Ecto neural progenitor cell (in vitro differentiated cells): ENCODE measurements around the gene SLC13A4.
"Not testable (repeated sequence)": the region's sequence is repeated elsewhere in the genome, so short reads cannot be mapped to it uniquely, and the experiment has no call there.

Experiments
- DNase-seq: peaks from one replicate; pipeline ENCODE4 v3.0.0-alpha.2; 2018; ENCODE audit warnings: low spot score

SLC13A4 gene

GRCh38 chr7:135692055-135692454 is 35.9 kb downstream of the SLC13A4 start:
- DNase-seq: no peak

GRCh38 chr7:135690566-135690965 is 37.4 kb downstream of the SLC13A4 start:
- DNase-seq: no peak

- no peak for DNase-seq
Measured at GRCh38 chr7:135687466-135687865, 40.5 kb downstream of the SLC13A4 start.

- no peak for DNase-seq
Measured at GRCh38 chr7:135685306-135686084, 42.5 kb downstream of the SLC13A4 start.

- DNase-seq: no peak
Measured at GRCh38 chr7:135684699-135685098, 43.3 kb downstream of the SLC13A4 start.

- DNase-seq: no peak
Measured at GRCh38 chr7:135684136-135684535, 43.9 kb downstream of the SLC13A4 start.

- no peak for DNase-seq
Measured at GRCh38 chr7:135683609-135684008, 44.4 kb downstream of the SLC13A4 start.

GRCh38 chr7:135682191-135682590 is 45.8 kb downstream of the SLC13A4 start:
- no peak for DNase-seq

- DNase-seq: no peak
Measured at GRCh38 chr7:135681762-135682161, 46.2 kb downstream of the SLC13A4 start.

GRCh38 chr7:135678612-135679575 is 49.1 kb downstream of the SLC13A4 start:
- no peak for DNase-seq

- DNase-seq: no peak
Measured at GRCh38 chr7:135673360-135673706, 54.7 kb downstream of the SLC13A4 start.

GRCh38 chr7:135672560-135673359 is 55.2 kb downstream of the SLC13A4 start:
- no peak for DNase-seq

- DNase-seq: no peak
Measured at GRCh38 chr7:135670179-135670578, 57.8 kb downstream of the SLC13A4 start.

- DNase-seq: no peak
Measured at GRCh38 chr7:135669774-135670173, 58.2 kb downstream of the SLC13A4 start.

GRCh38 chr7:135668852-135669395 is 59.1 kb downstream of the SLC13A4 start:
- not testable (repeated sequence) for DNase-seq

- DNase-seq: not testable (repeated sequence)
Measured at GRCh38 chr7:135667626-135668025, 60.4 kb downstream of the SLC13A4 start.

- no peak for DNase-seq
Measured at GRCh38 chr7:135666846-135667245, 61.1 kb downstream of the SLC13A4 start.

GRCh38 chr7:135666156-135666555 is 61.8 kb downstream of the SLC13A4 start:
- DNase-seq: no peak

GRCh38 chr7:135665042-135665441 is 62.9 kb downstream of the SLC13A4 start:
- no peak for DNase-seq

GRCh38 chr7:135664046-135664589 is 63.9 kb downstream of the SLC13A4 start:
- no peak for DNase-seq

- DNase-seq: peak; percentile 98
Measured at GRCh38 chr7:135662373-135663114, 65.4 kb downstream of the SLC13A4 start, which contains the start of gene STMP1. Gene STMP1, plus strand, starts transcription at chr7:135662514.
